HFF-Myc (cell line): ENCODE results near the gene IPO11.

Experiments
- DNase-seq: peaks from one replicate; pipeline ENCODE4 v3.0.0-alpha.2; 2011; ENCODE audit warnings: low read depth; ENCODE audit errors: extremely low read depth
- H3K4me3 ChIP-seq: replicated peaks from 2 replicates; pipeline ENCODE4 v1.5.1; 2011; ENCODE audit warnings: low read depth, mild to moderate bottlenecking, control low read depth, low read length
- TF ChIP-seq, protein P1 (sequence below): IDR thresholded peaks from 2 replicates; pipeline ENCODE4 v1.5.1; 2012; ENCODE audit warnings: mild to moderate bottlenecking, low read depth, low read length, control low read depth; ENCODE audit errors: missing control alignments

Gene IPO11

DNA sequence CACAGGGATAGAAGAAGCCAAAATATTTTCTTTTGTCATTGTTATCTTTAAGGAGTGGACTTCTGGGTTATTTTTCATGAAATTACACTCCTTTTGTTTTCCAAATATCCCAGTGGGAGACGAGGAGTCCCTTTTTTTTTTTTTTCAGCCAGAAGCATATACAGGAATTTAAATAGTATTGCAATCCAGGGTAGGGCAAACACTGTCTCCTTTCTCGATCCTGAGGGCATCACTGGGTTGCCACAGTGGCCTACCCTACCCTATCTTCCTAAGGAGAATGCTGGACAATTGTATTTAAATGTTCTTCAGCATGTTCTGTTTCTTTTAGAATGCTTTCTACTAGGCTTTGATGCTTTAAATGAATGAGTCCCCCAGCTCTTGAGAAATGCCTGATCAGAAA lies 214.0 kb downstream of the IPO11 start:
- TF ChIP-seq, protein P1, sequence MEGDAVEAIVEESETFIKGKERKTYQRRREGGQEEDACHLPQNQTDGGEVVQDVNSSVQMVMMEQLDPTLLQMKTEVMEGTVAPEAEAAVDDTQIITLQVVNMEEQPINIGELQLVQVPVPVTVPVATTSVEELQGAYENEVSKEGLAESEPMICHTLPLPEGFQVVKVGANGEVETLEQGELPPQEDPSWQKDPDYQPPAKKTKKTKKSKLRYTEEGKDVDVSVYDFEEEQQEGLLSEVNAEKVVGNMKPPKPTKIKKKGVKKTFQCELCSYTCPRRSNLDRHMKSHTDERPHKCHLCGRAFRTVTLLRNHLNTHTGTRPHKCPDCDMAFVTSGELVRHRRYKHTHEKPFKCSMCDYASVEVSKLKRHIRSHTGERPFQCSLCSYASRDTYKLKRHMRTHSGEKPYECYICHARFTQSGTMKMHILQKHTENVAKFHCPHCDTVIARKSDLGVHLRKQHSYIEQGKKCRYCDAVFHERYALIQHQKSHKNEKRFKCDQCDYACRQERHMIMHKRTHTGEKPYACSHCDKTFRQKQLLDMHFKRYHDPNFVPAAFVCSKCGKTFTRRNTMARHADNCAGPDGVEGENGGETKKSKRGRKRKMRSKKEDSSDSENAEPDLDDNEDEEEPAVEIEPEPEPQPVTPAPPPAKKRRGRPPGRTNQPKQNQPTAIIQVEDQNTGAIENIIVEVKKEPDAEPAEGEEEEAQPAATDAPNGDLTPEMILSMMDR: no peak
- no peak overlapping the region for H3K4me3 ChIP-seq
- no peak for DNase-seq

DNA sequence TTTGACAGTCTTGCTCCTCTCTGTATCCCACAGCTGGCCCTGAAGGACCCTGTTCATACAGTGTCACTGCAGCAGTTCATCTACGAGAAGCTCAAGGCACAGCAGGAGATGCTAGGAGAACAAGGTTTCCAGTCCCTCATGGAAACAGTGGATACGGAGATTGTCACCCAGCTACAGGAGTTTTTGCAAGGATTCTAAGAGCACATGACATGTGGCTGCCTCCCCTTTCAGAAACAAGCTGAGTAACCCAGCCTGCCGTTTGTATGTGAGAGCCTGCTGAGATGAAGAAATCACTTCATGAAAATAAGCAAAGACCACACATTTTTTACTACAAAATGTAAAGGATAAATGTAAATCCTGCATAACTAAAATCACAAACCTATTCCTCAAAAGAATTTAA lies 214.6 kb downstream of the IPO11 start:
- no peak for DNase-seq
- TF ChIP-seq, protein P1: no peak
- no peak overlapping the region for H3K4me3 ChIP-seq

DNA sequence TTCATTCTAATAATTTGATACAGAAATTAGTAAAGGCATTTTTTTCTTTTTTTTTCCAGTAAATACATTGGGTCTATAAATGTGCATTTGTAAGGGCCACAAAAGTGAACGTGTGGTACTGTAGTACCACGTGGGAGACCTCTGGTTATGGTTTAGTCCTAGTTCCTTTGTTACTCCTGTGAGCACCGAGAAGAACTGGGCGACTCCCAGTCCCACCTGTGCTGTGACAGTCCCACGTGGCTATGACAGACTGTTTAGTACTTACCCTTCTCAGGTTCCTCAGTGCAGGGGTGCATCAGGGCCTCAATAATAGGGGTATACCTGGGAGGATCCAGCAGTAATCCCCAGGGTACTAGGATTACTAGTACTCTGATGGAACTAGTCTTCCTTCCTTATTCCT lies 215.3 kb downstream of the IPO11 start:
- TF ChIP-seq, protein P1: no peak
- DNase-seq: no peak
- no peak overlapping the region for H3K4me3 ChIP-seq

DNA sequence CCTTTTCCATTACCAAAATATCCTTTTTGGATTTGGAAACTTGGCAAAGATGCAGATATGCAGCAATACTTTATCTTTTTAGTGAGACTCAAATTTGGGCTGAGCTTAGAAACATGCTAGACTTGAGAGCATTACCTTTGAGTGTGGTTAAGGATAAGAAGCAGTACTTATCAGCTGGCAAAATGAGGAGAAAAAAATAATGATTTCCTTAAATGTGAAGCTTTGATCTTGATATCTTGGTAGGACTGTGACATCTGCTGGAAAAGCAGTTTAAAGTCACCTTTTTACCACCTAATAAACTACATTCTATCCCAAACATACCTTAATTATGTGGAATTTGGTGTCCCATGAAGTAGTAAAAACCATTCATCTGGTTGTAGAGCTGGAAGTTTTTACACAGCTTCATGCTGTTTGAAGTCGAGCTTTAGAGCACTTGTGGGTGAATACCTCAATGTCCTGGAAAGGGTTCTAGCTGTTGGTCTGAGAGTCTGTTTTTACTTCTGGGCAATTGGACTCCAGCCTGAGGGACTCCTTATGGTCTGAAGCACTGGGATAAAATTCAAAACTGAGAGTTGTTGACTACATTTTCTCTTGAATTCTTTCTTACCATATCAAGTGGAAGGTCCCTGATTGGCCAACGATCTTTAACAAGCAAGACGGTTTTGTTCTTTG lies 219.5 kb downstream of the IPO11 start:
- no peak overlapping the region for H3K4me3 ChIP-seq
- no peak for DNase-seq
- TF ChIP-seq, protein P1: no peak

DNA sequence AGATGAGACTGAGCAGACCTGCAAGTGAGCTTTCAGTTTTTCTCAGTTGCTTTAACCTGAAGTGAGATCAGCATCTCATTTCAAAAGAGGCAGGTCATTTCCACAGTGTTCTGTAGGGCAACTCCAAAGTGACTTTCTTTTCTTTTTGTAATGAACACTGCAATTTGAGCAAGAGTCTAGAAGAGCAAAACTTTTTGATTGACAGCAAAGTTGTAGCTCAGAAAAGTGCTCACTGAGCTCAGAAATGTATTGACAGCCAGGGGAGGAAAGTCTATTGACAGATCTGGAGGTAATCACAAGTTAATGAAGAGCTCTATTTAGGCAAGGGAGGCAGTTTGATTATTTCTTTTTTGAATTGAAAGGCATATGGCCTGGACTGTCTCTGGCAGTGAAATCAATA lies 220.7 kb downstream of the IPO11 start:
- no peak for DNase-seq
- no peak overlapping the region for H3K4me3 ChIP-seq
- TF ChIP-seq, protein P1: no peak

DNA sequence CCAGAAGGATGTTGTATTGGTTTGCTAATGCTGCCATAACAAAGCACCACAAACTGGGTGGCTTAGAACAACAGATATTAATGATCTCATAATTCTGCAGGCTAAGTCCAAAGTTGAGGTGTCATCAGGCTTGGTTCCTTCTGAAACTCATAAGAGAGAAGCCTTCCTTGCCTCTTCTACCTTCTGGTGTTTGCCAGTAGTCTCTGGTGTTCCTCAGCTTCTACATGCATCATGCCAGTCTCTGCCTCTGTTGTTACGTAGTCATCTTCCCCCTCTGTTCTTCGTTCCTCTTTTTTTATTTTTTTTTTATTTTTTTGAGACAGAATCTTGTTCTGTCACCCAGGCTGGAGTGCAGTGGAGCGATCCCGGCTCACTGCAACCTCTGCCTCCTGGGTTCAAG lies 227.9 kb downstream of the IPO11 start:
- TF ChIP-seq, protein P1: no peak
- DNase-seq: no peak
- H3K4me3 ChIP-seq: no peak overlapping the region

DNA sequence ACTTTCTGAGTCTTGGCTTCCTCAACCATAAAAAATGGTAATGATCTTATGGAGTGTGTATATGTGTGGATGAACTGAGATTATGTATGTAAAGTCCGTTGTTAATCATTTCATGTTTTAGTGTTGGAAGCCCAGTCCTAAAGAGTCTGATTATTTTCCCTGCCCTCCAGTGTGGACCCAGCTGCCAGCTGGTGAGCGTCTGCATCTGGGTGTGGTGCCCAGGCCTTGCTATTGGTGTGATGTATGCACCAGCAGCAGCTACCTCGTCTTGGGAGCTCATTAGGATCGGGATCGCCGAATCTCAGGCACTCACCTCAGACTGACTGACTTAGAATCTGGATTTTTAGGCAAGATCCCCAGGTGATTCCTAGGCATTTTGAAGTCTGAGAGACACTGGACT lies 229.9 kb downstream of the IPO11 start:
- H3K4me3 ChIP-seq: no peak overlapping the region
- TF ChIP-seq, protein P1: no peak
- no peak for DNase-seq
